H9 (cell line): ENCODE results near the gene TOMM40L. TPM values are rescaled to one million over a fixed set of nuclear protein-coding genes. Genes with fewer than 3 reads are reported as not detected.

Experiments used
- DNase-seq: peaks from one replicate; pipeline ENCODE4 v3.0.0-alpha.2; 2017
- H2AFZ ChIP-seq: one replicate; pipeline ENCODE4 v1.6.1; 2013; ENCODE audit warnings: mild to moderate bottlenecking, low read length, control low read depth, moderate library complexity
- H2AK5ac ChIP-seq: 2 replicates; pipeline ENCODE4 v1.6.1; 2013; ENCODE audit warnings: low read length, control low read depth, mixed read lengths; ENCODE audit not compliant: insufficient read length
- H2BK120ac ChIP-seq: one replicate; pipeline ENCODE4 v1.6.1; 2013; ENCODE audit warnings: low read depth, mild to moderate bottlenecking, low read length, control low read depth, inconsistent platforms; ENCODE audit not compliant: poor library complexity, severe bottlenecking
- H2BK12ac ChIP-seq: 2 replicates; pipeline ENCODE4 v1.6.1; 2013; ENCODE audit warnings: low read length, control low read depth, mixed read lengths, low read depth; ENCODE audit not compliant: insufficient read length
- H2BK15ac ChIP-seq: 2 replicates; pipeline ENCODE4 v1.6.1; 2013; ENCODE audit warnings: low read depth, low read length, control low read depth
- H2BK20ac ChIP-seq: one replicate; pipeline ENCODE4 v1.6.1; 2013; ENCODE audit warnings: low read depth, mild to moderate bottlenecking, low read length, control low read depth, inconsistent platforms; ENCODE audit not compliant: poor library complexity, severe bottlenecking
- H2BK5ac ChIP-seq: 2 replicates; pipeline ENCODE4 v1.6.1; 2013; ENCODE audit warnings: low read length, control low read depth, mixed read lengths; ENCODE audit not compliant: insufficient read length
- H3K14ac ChIP-seq: 2 replicates; pipeline ENCODE4 v1.6.1; 2013; ENCODE audit warnings: low read length, control low read depth; ENCODE audit not compliant: insufficient read depth
- H3K18ac ChIP-seq: 2 replicates; pipeline ENCODE4 v1.6.1; 2013; ENCODE audit warnings: low read depth, mild to moderate bottlenecking, mixed read lengths, low read length, control low read depth; ENCODE audit not compliant: insufficient read length
- H3K23ac ChIP-seq: 2 replicates; pipeline ENCODE4 v1.6.1; 2013; ENCODE audit warnings: low read length, control low read depth, mixed read lengths, low read depth; ENCODE audit not compliant: insufficient read length
- H3K23me2 ChIP-seq: 2 replicates; pipeline ENCODE4 v1.6.1; 2013; ENCODE audit warnings: low read depth, mild to moderate bottlenecking, mixed read lengths, low read length, control low read depth; ENCODE audit not compliant: insufficient read length, poor library complexity, severe bottlenecking
- H3K27ac ChIP-seq: 2 replicates; pipeline ENCODE4 v1.5.1; 2013; ENCODE audit warnings: low read length, control low read depth, mixed read lengths, low read depth; ENCODE audit not compliant: insufficient read length
- H3K27me3 ChIP-seq: 2 replicates; pipeline ENCODE4 v1.6.1; 2013; ENCODE audit warnings: low read length, control low read depth, inconsistent platforms; ENCODE audit not compliant: insufficient read depth
- H3K4ac ChIP-seq: 2 replicates; pipeline ENCODE4 v1.6.1; 2013; ENCODE audit warnings: low read depth, mild to moderate bottlenecking, control low read depth, inconsistent platforms, low read length, moderate library complexity
- H3K4me1 ChIP-seq: 2 replicates; pipeline ENCODE4 v1.6.1; 2013; ENCODE audit warnings: low read length, control low read depth, inconsistent platforms; ENCODE audit not compliant: insufficient read depth
- H3K4me2 ChIP-seq: 2 replicates; pipeline ENCODE4 v1.6.1; 2013; ENCODE audit warnings: low read length, control low read depth, mixed read lengths; ENCODE audit not compliant: insufficient read length, insufficient read depth
- H3K56ac ChIP-seq: 2 replicates; pipeline ENCODE4 v1.6.1; 2013; ENCODE audit warnings: low read depth, mild to moderate bottlenecking, mixed read lengths, low read length, control low read depth; ENCODE audit not compliant: insufficient read length
- H3K79me1 ChIP-seq: 2 replicates; pipeline ENCODE4 v1.6.1; 2013; ENCODE audit warnings: low read depth, mild to moderate bottlenecking, moderate library complexity, low read length, control low read depth, inconsistent platforms; ENCODE audit not compliant: insufficient read depth, poor library complexity, severe bottlenecking
- H3K79me2 ChIP-seq: 2 replicates; pipeline ENCODE4 v1.6.1; 2013; ENCODE audit warnings: low read length, control low read depth, inconsistent platforms; ENCODE audit not compliant: insufficient read depth
- H3K9ac ChIP-seq: 2 replicates; pipeline ENCODE4 v1.6.1; 2013; ENCODE audit warnings: low read length, control low read depth, mixed read lengths; ENCODE audit not compliant: insufficient read length; ENCODE audit errors: extremely low read depth
- H3K9me3 ChIP-seq: one replicate; pipeline ENCODE4 v1.6.1; 2013; ENCODE audit warnings: low read depth, low read length, inconsistent platforms; ENCODE audit not compliant: control insufficient read depth
- H3T11ph ChIP-seq: one replicate; pipeline ENCODE4 v1.6.1; 2013; ENCODE audit warnings: mild to moderate bottlenecking, low read length, control low read depth, inconsistent platforms
- H4K20me1 ChIP-seq: one replicate; pipeline ENCODE4 v1.6.1; 2013; ENCODE audit not compliant: control insufficient read depth, insufficient read length, insufficient read depth
- H4K5ac ChIP-seq: 2 replicates; pipeline ENCODE4 v1.6.1; 2013; ENCODE audit warnings: low read depth, mild to moderate bottlenecking, mixed read lengths, low read length, control low read depth; ENCODE audit not compliant: insufficient read length
- H4K8ac ChIP-seq: replicated peaks from 2 replicates; pipeline ENCODE4 v1.6.1; 2013; ENCODE audit warnings: low read length, control low read depth, mixed read lengths, low read depth; ENCODE audit not compliant: insufficient read length
- H4K91ac ChIP-seq: 2 replicates; pipeline ENCODE4 v1.6.1; 2013; ENCODE audit warnings: low read depth, mild to moderate bottlenecking, moderate library complexity, mixed read lengths, low read length, control low read depth; ENCODE audit not compliant: insufficient read length
- H3K27ac Mint-ChIP-seq, 3 experiments: 2 replicates in 2 of 3; 3 replicates in 1 of 3; pipeline ENCODE4 v1.8.0; 2020 to 2021; ENCODE audit warnings: mixed read lengths in 3 of 3, mild to moderate bottlenecking in 1 of 3, moderate library complexity in 1 of 3
- H3K27me3 Mint-ChIP-seq: 2 replicates; pipeline ENCODE4 v1.8.0; 2021; ENCODE audit warnings: low read depth, mild to moderate bottlenecking, moderate library complexity, mixed read lengths
- H3K36me3 Mint-ChIP-seq, 3 experiments: 2 replicates in 2 of 3; 3 replicates in 1 of 3; pipeline ENCODE4 v1.8.0; 2020 to 2021; ENCODE audit warnings: low read depth in 3 of 3, mixed read lengths in 3 of 3; ENCODE audit not compliant: insufficient read depth in 1 of 3
- H3K4me1 Mint-ChIP-seq, 2 experiments: 2 replicates each; pipeline ENCODE4 v1.8.0; 2020; ENCODE audit warnings: mixed read lengths in 2 of 2
- H3K4me3 Mint-ChIP-seq, 2 experiments: 2 replicates in 1 of 2; 3 replicates in 1 of 2; pipeline ENCODE4 v1.8.0; 2020 to 2021; ENCODE audit warnings: mild to moderate bottlenecking in 2 of 2, mixed read lengths in 2 of 2, moderate library complexity in 1 of 2
- H3K9me3 Mint-ChIP-seq, 2 experiments: 2 replicates in 1 of 2; 3 replicates in 1 of 2; pipeline ENCODE4 v1.8.0; 2020; ENCODE audit warnings: mild to moderate bottlenecking in 2 of 2, mixed read lengths in 2 of 2, moderate library complexity in 1 of 2
- CTCF ChIP-seq: fragments of 200-600 bp; sonication (generic); conservative IDR thresholded peaks from 3 replicates; pipeline ENCODE4 v1.8.0; 2021; ENCODE audit warnings: antibody characterized with exemption, mild to moderate bottlenecking
- WGBS: extraction: QIAGEN DNeasy Blood & Tissue Kit; methylation state at CpG from one replicate; pipeline ENCODE4 v1.1.7; 2013; ENCODE audit warnings: missing lambda C conversion rate, low lambda C conversion rate, mixed read lengths; ENCODE audit not compliant: insufficient read length; ENCODE audit errors: extremely low coverage; 5-methylcytosine and 5-hydroxymethylcytosine counted together
- total RNA-seq: library from RNA; stranded (reverse); gene quantifications from 2 replicates; pipeline ENCODE4 v1.2.1, GENCODE V29; 2021

Gene TOMM40L
- total RNA-seq, 1 experiment from 2014 or later: 13.5 TPM

- Histone ChIP-seq H3K27me3 (no peaks in the 10 kb centered on the region), H4K5ac (no peak overlapping the region), H3K23ac (no peak overlapping the region), H4K8ac (no peak overlapping the region), H4K20me1 (no peaks in the 10 kb centered on the region), H4K91ac (no peak overlapping the region), H2BK12ac (no peak overlapping the region), H2AFZ (no peak overlapping the region), H3K79me2 (no peaks in the 10 kb centered on the region), H2BK5ac (no peak overlapping the region), H3K4me1 (no peaks in the 10 kb centered on the region; the same call in 1 of the 2 replicates), H2BK15ac (no peak overlapping the region), H3K9me3 (no peaks in the 10 kb centered on the region), H3K79me1 (no peaks in the 10 kb centered on the region), H3K9ac (no peak overlapping the region), H3T11ph (no peak overlapping the region), H2AK5ac (no peak overlapping the region), H3K18ac (no peak overlapping the region), H3K23me2 (no peaks in the 10 kb centered on the region), H3K56ac (no peak overlapping the region), H2BK120ac (no peak overlapping the region), H3K27ac (no peak overlapping the region), H3K4ac (no peak overlapping the region), H3K14ac (no peak overlapping the region), H3K4me2 (no peak overlapping the region), H2BK20ac (no peak overlapping the region)
- no peaks in the 10 kb centered on the region for H3K9me3 Mint-ChIP-seq
- TF ChIP-seq CTCF: no peak
- WGBS: no CpG with 5 or more reads among the region's 8 CpGs
- H3K4me3 Mint-ChIP-seq: no peak overlapping the region
- peaks cover 0 to 29% (median 16%) of the 10 kb centered on the region in 3 experiments; a peak in 4 of 7 replicates for H3K36me3 Mint-ChIP-seq
- DNase-seq: no peak
- no peaks in the 10 kb centered on the region for H3K27me3 Mint-ChIP-seq
- H3K4me1 Mint-ChIP-seq: peaks cover 12 to 17% of the 10 kb centered on the region in 2 experiments
- H3K27ac Mint-ChIP-seq: no peak overlapping the region
Observed at GRCh38 chr1:161191971-161192370, 33.9 kb upstream of the TOMM40L start.
